Right atrium auricular region (tissue), 2 donors: ENCODE measurements around the gene TBX21. TPM values are rescaled to one million over a fixed set of nuclear protein-coding genes. Genes with fewer than 3 reads are reported as not detected.

ENCODE experiments used
- DNase-seq: peaks from one replicate; pipeline ENCODE4 v3.0.0-alpha.2; 2019; ENCODE audit warnings: low spot score
- H3K27ac ChIP-seq, 2 donors: fragments of 200-600 bp; sonication (generic); 1 replicate in 1 of 2; 2 replicates in 1 of 2; pipeline ENCODE4 v1.5.1; 2016 to 2019
- H3K27me3 ChIP-seq, 2 donors: fragments of 200-600 bp; sonication (generic); one replicate each; pipeline versions ENCODE4 v1.5.1 to v1.6.0; 2017 to 2019
- H3K36me3 ChIP-seq: fragments of 200-600 bp; sonication (generic); one replicate; pipeline ENCODE4 v1.5.1; 2016
- H3K4me1 ChIP-seq, 2 donors: fragments of 200-600 bp; sonication (generic); one replicate each; pipeline versions ENCODE4 v1.5.1 to v1.6.0; 2017 to 2019
- H3K4me3 ChIP-seq, 2 donors: fragments of 200-600 bp; sonication (generic); 1 replicate in 1 of 2; 2 replicates in 1 of 2; pipeline ENCODE4 v1.5.1; 2017 to 2019; ENCODE audit warnings: mild to moderate bottlenecking in 1 of 2, moderate library complexity in 1 of 2
- H3K9me3 ChIP-seq, 2 donors: fragments of 200-600 bp; sonication (generic); one replicate each; pipeline ENCODE4 v1.5.1; 2019
- CTCF ChIP-seq, 2 donors: fragments of 200-600 bp; sonication (generic); IDR thresholded peaks; one replicate each; pipeline ENCODE4 v1.5.1; 2019; ENCODE audit warnings: antibody characterized with exemption in 2 of 2
- total RNA-seq, 2 donors: library from RNA; depleted of rRNA; stranded (reverse); fragments of >200 nt; gene quantifications; one replicate each; pipeline ENCODE4 v1.1.0, GENCODE V29; 2016

The TBX21 gene
- total RNA-seq, 2 donors from 2014 or later = 0.39 TPM; not detected in 1

GRCh38 chr17:47732399-47733046, 513 bp upstream of the TBX21 start:
- H3K27ac ChIP-seq = no peak overlapping the region
- H3K9me3 ChIP-seq = no peaks in the 10 kb centered on the region
- H3K27me3 ChIP-seq = peaks cover 0 to 18% of the 10 kb centered on the region in 2 donors
- H3K36me3 ChIP-seq = no peaks in the 10 kb centered on the region
- peak overlapping the region in 1 of 2 donors; percentile 52 for H3K4me3 ChIP-seq
- no peak for DNase-seq
- H3K4me1 ChIP-seq = peaks cover 0 to 18% of the 10 kb centered on the region in 2 donors
- TF ChIP-seq CTCF (IDR thresholded peaks at IDR 0.05) = no peak

- Histone ChIP-seq H3K9me3 (no peaks in the 10 kb centered on the region), H3K27me3 (peaks cover 0 to 18% of the 10 kb centered on the region in 2 donors), H3K4me3 (peak overlapping the region; percentile 15 to 52), H3K4me1 (peaks cover 0 to 18% of the 10 kb centered on the region in 2 donors), H3K36me3 (no peaks in the 10 kb centered on the region), H3K27ac (no peak overlapping the region)
- no peak for DNase-seq
- TF ChIP-seq CTCF (IDR thresholded peaks at IDR 0.05) = no peak
Observed at GRCh38 chr17:47733674-47734410, 806 bp downstream of the TBX21 start.

- no peak overlapping the region for H3K4me3 ChIP-seq
Observed at GRCh38 chr17:47735139-47735464, 2.1 kb downstream of the TBX21 start.

GRCh38 chr17:47735536-47736011, 2.5 kb downstream of the TBX21 start:
- Histone ChIP-seq H3K36me3 (no peaks in the 10 kb centered on the region), H3K27ac (no peak overlapping the region), H3K9me3 (no peaks in the 10 kb centered on the region), H3K4me1 (peaks cover 0 to 18% of the 10 kb centered on the region in 2 donors), H3K27me3 (peaks cover 0 to 18% of the 10 kb centered on the region in 2 donors), H3K4me3 (no peak overlapping the region)
- DNase-seq = no peak
- no peak for TF ChIP-seq CTCF (IDR thresholded peaks at IDR 0.05)

More at GRCh38 chr17:47735139-47735464, 2.1 kb downstream of the TBX21 start:
- H3K4me1 ChIP-seq = peaks cover 0 to 18% of the 10 kb centered on the region in 2 donors
- H3K9me3 ChIP-seq = no peaks in the 10 kb centered on the region
- H3K36me3 ChIP-seq = no peaks in the 10 kb centered on the region
- H3K27ac ChIP-seq = no peak overlapping the region
- H3K27me3 ChIP-seq = peaks cover 0 to 18% of the 10 kb centered on the region in 2 donors
- DNase-seq = no peak
- no peak for TF ChIP-seq CTCF (IDR thresholded peaks at IDR 0.05)

- Histone ChIP-seq H3K27ac (no peak overlapping the region), H3K9me3 (no peaks in the 10 kb centered on the region), H3K4me1 (peaks cover 0 to 18% of the 10 kb centered on the region in 2 donors), H3K27me3 (peaks cover 0 to 18% of the 10 kb centered on the region in 2 donors), H3K4me3 (no peak overlapping the region), H3K36me3 (no peaks in the 10 kb centered on the region)
- peak; percentile 47 for DNase-seq
- TF ChIP-seq CTCF (IDR thresholded peaks at IDR 0.05) = no peak
Observed at GRCh38 chr17:47736501-47737495, 3.8 kb downstream of the TBX21 start.
